RWPE1 (cell line): ENCODE results near the gene COL16A1.

Experiments
- CTCF ChIA-PET: fragments of 350-600 bp; sonication (Branson Sonifier 250); formaldehyde crosslinking; extraction: SDS; loops from one replicate; lab custom pipeline; 2021; lab: Yijun Ruan, JAX
- POLR2A ChIA-PET: fragments of 400-600 bp; formaldehyde crosslinking; extraction: SDS; loops from one replicate; lab custom pipeline; 2020; ENCODE audit warnings: antibody characterized with exemption; ENCODE audit not compliant: low non-redundant PET; lab: Yijun Ruan, JAX
- DNase-seq: peaks from one replicate; pipeline ENCODE4 v3.0.0; 2012; ENCODE audit warnings: low spot score
- H3K27ac ChIP-seq: fragments of 450-650 bp; 2 replicates; pipeline ENCODE4 v1.5.1; 2017
- CTCF ChIP-seq: fragments of 450-650 bp; conservative IDR thresholded peaks from 2 replicates; pipeline ENCODE4 v1.5.1; 2017; ENCODE audit warnings: low read depth, mild to moderate bottlenecking

The COL16A1 gene

GRCh38 chr1:31723828-31724359 is 20.1 kb upstream of the COL16A1 start:
- ChIA-PET CTCF (no interaction called here), POLR2A (no interaction called here)
- no peak for TF ChIP-seq CTCF
- H3K27ac ChIP-seq, result no peak overlapping the region
- DNase-seq, result peak; percentile 89

DNA sequence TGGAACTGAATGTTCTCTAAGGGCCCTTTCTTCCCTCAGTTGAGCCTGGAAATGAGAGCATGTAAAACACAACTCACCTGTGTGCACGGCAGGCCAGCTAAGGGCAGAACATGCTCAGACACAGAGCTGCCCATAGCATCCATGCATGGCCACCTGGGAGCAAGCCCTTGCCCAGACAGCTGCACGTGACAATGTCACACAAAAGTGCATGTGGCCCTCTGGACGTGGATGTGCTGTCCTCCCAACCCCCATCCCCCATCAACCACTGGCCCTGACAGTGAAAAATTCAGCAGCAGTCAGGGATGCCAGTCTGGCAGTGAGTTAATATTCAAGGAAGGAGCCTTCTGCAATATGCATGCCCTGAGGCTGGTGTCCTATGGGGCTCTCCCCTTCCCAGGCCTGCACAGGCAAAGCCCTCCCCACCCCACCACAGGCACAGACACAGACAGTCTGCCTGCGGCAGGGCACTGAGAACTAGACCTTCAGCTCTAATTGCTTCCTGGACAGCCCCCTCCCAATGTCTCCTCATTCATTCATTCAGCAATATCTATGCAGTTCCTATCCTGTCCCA is 14.6 kb upstream of the COL16A1 start:
- ChIA-PET POLR2A (no interaction called here), CTCF (interaction anchor here (1.3 kb wide), 1 partner anchor 246 kb away, joined by 3 read pairs; no protein-coding TSS in a partner anchor)
- DNase-seq, result no peak
- peak overlapping the region; percentile 56 for H3K27ac ChIP-seq
- no peak for TF ChIP-seq CTCF

GRCh38 chr1:31717341-31717740 is 13.5 kb upstream of the COL16A1 start:
- DNase-seq, result no peak
- no peak for TF ChIP-seq CTCF
- POLR2A ChIA-PET, result no interaction called here
- CTCF ChIA-PET, result interaction anchor here (1.3 to 3.8 kb wide), 3 partner anchors 13 to 247 kb away, joined by 3 to 23 read pairs (median 7); partner anchors contain the start of gene COL16A1
- H3K27ac ChIP-seq, result peak overlapping the region; percentile 56

GRCh38 chr1:31715873-31716220 is 12.0 kb upstream of the COL16A1 start:
- CTCF ChIA-PET, result interaction anchor here (0.6 to 3.8 kb wide), 11 partner anchors 11 to 1299 kb away, joined by 3 to 23 read pairs (median 3); partner anchors contain the start of gene COL16A1

DNA sequence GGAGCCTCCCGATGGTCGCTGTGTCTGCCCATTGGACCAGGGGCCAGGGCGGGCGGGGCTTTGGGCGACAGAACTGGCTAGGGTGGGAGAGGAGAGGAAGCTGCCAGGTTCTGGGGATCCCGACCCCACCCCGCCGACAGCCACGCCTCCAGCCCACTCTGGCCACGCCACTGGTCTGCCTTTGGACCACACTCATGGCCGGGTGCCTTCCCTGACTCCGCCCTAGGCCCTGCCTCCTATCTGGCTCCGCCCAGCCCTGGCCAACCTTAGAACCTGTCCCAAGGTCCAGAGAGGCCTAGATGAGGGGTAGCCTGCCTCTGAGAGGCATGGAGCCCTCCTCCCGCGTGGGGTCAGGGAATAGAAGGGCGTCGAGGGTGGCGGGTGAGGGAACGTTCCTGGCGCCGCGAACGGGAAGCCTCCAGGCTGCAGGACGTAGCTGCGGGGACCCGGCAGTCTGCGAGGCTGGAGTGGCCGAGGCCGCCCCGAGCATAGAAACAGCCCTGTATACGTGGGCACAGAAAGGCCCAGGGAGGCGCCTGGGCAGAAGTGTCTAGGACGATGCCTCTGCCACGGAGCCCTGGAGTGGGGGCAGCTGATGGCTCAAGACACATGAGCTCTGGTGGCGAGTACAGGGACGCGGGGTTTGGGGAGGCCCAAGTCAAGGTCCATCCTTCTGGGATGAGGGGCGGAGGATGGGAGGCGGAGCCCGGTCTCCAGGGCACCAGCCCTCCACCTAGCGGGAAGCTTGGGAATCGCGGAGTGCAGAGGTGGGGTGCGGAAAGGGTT is 11.5 kb upstream of the COL16A1 start:
- POLR2A ChIA-PET, result no interaction called here
- peak; percentile 66 for DNase-seq

More at GRCh38 chr1:31715873-31716220, 12.0 kb upstream of the COL16A1 start:
- POLR2A ChIA-PET, result no interaction called here
- no peak overlapping the region for H3K27ac ChIP-seq
- DNase-seq, result no peak
- TF ChIP-seq CTCF, result peak; percentile 37

More for the DNA sequence above, 11.5 kb upstream of the COL16A1 start:
- CTCF ChIA-PET, result interaction anchor here (0.7 to 3.8 kb wide), 12 partner anchors 11 to 1299 kb away, joined by 3 to 23 read pairs (median 4); partner anchors contain the start of gene COL16A1
- no peak overlapping the region; the same call in 1 of the 2 replicates for H3K27ac ChIP-seq
- TF ChIP-seq CTCF, result peak; percentile 81
